NCI-H345 (cell line): ENCODE data around the gene ESAM.

Source experiments
- DNase-seq: peaks from one replicate; lab custom pipeline; 2025; lab: John Stamatoyannopoulos, UW

ESAM gene

GRCh38 chr11:124762105-124762623 lies at the start of gene ESAM:
Gene ESAM, minus strand, starts transcription at chr11:124762290. Its CDS starts 136 bp downstream, at chr11:124762154.
- peak; percentile 42 for DNase-seq

GRCh38 chr11:124811399-124812125 lies 49.5 kb upstream of the ESAM start:
- DNase-seq: no peak

- no peak for DNase-seq
Observed at GRCh38 chr11:124807660-124808270, 45.7 kb upstream of the ESAM start.

GRCh38 chr11:124807201-124807600 lies 45.1 kb upstream of the ESAM start:
- no peak for DNase-seq

- no peak for DNase-seq
Observed at GRCh38 chr11:124804884-124805283, 42.8 kb upstream of the ESAM start.

- DNase-seq: no peak
Observed at GRCh38 chr11:124801636-124802312, 39.7 kb upstream of the ESAM start.

GRCh38 chr11:124801014-124801413 lies 38.9 kb upstream of the ESAM start:
- DNase-seq: no peak

GRCh38 chr11:124800226-124800929 lies 38.3 kb upstream of the ESAM start, which contains the start of gene MSANTD2:
Gene MSANTD2, minus strand, starts transcription at chr11:124800406. Its CDS starts 26 bp downstream, at chr11:124800380.
- DNase-seq: peak; percentile 81

GRCh38 chr11:124799348-124800225 lies 37.5 kb upstream of the ESAM start:
- DNase-seq: peak; percentile 38

- no peak for DNase-seq
Observed at GRCh38 chr11:124798991-124799347, 36.9 kb upstream of the ESAM start.

GRCh38 chr11:124796312-124796711 lies 34.2 kb upstream of the ESAM start:
- no peak for DNase-seq

GRCh38 chr11:124793466-124794278 lies 31.6 kb upstream of the ESAM start:
- DNase-seq: peak; percentile 33

GRCh38 chr11:124791626-124792341 lies 29.7 kb upstream of the ESAM start:
- DNase-seq: peak; percentile 20

- DNase-seq: no peak
Observed at GRCh38 chr11:124788521-124788920, 26.4 kb upstream of the ESAM start.

- DNase-seq: no peak
Observed at GRCh38 chr11:124784051-124784450, 22.0 kb upstream of the ESAM start.

- DNase-seq: no peak
Observed at GRCh38 chr11:124783002-124783401, 20.9 kb upstream of the ESAM start.

- DNase-seq: no peak
Observed at GRCh38 chr11:124779568-124779967, 17.5 kb upstream of the ESAM start.

- no peak for DNase-seq
Observed at GRCh38 chr11:124778281-124778680, 16.2 kb upstream of the ESAM start.

GRCh38 chr11:124776865-124777645 lies 15.0 kb upstream of the ESAM start:
- no peak for DNase-seq
